GM12891 (cell line): ENCODE measurements around the gene PAPPA2.

ENCODE experiments used
- POLR2A ChIP-seq: IDR thresholded peaks from 2 replicates; pipeline ENCODE4 v1.6.1; 2011; ENCODE audit warnings: low read depth, low read length, control low read depth
- POLR2AphosphoS5 ChIP-seq: IDR thresholded peaks from 2 replicates; pipeline ENCODE4 v1.6.1; 2011; ENCODE audit warnings: low read depth, low read length, control low read depth
- SPI1 ChIP-seq: IDR thresholded peaks from 2 replicates; pipeline ENCODE4 v1.6.1; 2011; ENCODE audit warnings: low read depth, low read length, control low read depth
- TAF1 ChIP-seq: IDR thresholded peaks from 2 replicates; pipeline ENCODE4 v1.6.1; 2011; ENCODE audit warnings: low read depth, low read length, control low read depth

DNA sequence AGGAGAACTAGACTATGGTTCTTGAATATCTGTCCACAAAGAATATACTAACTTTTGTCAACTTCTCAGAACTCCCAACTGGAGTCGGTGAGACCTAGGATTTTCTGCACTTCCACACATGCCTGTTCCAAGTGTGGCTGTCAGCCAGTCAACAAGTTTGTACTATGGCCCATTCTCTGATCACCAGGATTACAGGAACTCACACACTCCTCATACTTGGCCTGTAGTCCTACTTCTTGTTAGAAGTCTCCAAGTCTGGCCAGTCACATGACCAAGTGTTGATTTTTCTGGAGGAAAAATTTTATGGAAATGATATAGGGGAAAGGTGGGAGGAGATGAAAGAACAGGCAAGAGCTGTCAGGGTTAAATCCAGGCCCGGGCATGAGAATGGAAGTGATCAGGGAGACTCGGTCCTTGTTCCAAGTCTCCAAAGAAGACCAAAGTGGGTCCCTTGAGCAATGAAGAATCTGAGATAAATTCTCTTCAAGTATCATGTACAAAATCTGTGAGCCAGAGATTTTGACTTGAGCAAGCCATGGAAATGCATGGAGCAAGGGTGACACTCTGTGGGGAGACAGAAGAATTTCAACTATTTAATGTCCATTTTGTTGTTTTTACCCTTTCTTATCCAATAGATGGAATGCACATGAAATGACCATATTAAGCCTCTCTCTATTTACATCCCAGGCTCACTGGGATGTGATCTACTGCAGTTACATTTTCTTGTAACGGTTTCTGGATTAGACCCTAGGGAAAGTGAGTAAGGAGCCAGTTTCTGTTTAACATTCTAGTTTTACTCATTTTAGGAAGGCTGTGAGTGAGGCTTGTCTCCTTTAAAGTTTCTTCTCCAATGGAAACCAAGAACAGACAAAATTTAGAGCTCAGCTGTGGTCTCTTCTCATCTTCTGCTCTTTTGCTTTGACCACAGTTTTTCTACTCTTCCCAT lies 380.6 kb downstream of the PAPPA2 start:
- no peak for TF ChIP-seq POLR2A
- TF ChIP-seq POLR2AphosphoS5 = no peak
- no peak for TF ChIP-seq TAF1
- TF ChIP-seq SPI1 = no peak
